ENCODE results near the gene MCTP1.

Gene MCTP1

DNA sequence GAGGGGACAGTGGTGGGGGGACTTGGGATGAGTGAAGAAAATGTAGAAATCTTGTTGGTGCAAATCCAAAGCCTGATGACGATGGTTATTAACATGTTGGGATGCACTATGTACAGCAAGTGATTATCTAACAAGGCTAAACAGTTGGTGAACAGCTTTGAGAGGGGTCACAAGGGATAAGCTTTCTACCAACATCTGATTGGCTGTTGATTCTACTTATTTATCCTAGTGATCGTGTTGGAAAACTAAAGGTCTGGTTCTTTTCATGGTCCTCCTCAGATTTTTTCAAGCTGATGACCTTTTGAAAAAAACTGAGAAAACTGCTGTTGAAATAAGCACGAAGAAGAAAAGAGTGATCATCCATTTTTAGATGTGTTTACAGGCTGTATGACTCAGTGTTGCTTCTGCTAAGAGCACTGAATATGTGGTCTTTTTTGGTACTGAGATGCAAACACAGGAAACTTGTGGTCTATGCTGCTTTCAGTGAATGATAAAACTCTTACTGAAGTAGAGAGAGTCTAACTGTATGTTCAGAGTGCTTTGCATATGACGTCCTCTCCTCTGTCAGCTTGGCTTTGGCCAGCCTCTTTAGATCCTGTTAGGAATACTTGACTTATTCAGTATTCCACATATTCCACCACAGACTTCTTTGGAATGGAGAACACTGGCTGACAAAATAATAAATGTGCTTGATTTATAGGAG, 491.6 kb downstream of the MCTP1 start:
- DNase-seq: peak; percentile 13 to 15

GRCh38 chr5:94791829-94792228, 493.1 kb downstream of the MCTP1 start:
- no peak for DNase-seq

DNA sequence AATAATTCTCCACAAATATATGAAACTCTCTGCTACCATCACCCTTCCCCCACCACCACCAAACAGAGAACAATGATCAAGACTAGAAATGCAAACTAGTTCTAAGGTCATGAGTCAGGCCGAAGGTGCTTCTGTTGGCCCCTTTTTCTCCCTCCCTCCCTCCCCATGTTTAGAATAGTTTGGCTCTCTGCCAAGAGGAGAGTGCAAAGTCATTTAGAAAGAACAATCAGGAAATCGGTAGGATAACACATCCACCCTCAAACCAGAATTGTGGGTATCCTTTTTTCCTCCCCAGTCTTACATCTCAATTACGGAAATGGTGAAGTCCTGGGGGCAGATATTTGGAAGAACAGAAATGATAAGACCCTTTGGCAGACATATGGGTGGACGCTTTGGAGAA, 496.4 kb downstream of the MCTP1 start:
- no peak for DNase-seq

DNA sequence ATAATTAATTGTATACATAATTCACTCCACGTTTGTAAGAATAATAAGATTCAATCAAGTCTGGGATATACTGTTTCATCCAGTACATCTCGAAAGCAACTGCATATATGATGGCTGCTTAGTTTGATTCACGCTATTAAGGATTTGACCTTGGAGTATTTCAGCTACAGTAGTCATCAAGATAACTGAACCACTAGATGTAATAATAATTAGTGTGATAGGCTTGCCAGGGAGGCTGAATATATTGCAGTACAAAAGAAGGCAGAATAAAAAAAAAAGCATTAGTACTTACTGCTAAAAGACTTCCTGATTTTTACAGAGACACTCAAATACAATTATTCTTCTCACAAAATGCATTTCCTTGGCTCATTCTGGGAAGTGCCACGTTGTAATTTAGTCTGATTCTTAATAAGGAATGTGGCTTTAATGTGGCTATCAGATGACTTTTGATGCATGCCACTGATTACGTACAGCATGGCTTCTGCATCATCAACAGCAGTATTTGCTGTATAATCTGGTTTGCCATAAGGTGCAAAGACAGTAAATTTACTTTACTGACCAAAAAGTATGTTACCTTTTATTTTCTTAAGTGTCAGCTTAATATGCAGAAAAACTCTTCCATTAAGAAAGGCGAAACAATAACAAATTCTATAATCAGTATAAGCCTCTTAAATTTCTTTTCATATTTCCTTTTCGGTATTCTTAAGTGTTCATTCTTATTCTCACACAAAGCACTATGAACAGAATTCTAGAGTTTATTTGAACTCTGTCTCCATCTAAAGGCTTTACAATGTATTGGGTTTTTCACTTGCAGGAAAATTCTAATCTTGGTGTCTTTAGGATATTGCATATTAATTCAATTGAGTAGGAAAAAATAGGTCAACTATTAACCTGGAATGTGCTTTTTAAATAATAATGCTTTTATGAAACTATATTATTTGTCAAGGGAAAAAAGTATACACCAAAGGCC, 500.1 kb downstream of the MCTP1 start:
- DNase-seq: no peak

GRCh38 chr5:94782383-94782782, 502.5 kb downstream of the MCTP1 start:
- no peak for DNase-seq

- no peak for DNase-seq
Observed at GRCh38 chr5:94779684-94780083, 505.2 kb downstream of the MCTP1 start.

GRCh38 chr5:94778732-94779131, 506.2 kb downstream of the MCTP1 start:
- DNase-seq: no peak

DNA sequence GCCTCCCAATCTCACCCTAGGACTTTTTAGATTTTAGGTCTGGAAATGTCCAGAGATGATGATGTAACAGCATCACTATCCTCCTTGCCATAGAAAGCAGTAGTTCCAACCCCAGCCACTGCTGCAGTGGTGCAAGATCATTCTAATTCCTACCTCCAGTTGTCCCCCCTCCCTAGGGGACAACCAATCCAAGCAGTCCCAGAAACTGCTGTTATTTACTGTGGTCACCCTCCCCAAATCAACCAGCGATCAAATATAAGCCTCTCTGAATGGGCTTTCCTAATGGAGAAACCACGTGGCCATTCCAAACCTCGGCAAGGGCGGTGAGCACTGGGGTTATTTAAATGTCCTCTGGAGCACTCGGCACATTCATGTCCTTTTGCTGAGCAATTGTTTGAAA, 506.6 kb downstream of the MCTP1 start:
- DNase-seq: no peak

DNA sequence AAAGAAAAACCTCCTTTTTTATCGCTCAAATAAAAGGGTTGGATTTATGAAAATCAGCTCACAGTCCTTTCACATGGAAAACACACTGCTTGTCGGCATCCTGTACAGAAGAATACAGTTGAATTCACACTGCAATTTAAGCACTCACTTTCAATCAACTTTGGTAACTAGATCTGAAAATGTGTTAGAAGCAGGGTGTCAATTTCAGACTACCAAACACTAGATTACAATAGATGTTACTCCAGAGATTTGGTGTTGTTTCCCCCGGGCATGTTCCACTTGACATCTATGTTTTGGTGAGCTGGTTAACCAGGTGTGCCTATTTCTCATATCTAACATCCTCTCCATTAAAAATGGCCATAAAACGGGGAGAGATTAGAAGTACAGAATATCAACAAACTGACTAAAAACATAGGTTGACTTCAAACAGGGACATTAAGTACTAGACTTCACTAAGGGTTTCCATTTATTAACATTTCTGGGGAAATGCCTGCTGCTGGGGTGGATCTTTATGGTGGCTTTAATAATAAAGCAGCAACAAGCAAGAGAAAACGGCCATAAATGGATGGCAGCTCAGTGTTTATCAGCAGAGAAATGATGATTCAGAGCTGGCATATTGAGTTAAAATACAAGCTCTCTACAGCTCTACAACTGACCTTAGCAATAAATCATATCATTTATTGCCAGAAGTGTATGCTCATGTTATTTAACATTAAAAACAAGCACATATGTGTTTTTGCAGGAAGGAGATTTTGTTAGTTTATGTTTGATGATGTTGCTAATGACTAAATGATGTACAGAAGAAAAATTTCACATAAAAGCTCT, 507.6 kb downstream of the MCTP1 start:
- no peak for DNase-seq

- DNase-seq: no peak
Observed at GRCh38 chr5:94776167-94776566, 508.7 kb downstream of the MCTP1 start.

- DNase-seq: no peak
Observed at GRCh38 chr5:94775088-94775487, 509.8 kb downstream of the MCTP1 start.

GRCh38 chr5:94771742-94772141, 513.2 kb downstream of the MCTP1 start:
- no peak for DNase-seq

DNA sequence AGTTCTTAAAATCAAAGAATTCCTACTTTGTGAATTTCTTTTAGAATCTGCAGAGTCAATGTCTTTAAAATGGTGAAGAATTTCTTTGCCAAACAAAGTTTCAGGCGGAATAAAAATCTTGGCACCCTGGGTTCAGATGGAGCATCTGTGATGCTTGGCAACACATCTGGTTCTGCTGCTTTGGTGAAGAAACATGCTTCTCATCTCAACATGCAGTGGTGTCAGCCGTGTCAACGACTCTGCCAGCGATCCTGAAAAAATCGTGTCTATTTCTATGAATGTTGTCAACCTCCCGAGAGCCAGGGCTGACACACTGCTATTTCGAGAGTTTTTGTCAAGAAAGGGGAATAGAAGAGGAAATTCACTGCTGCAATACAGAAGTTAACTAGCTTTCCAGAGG, 514.9 kb downstream of the MCTP1 start:
- no peak for DNase-seq

- DNase-seq: no peak
Observed at GRCh38 chr5:94761786-94762185, 523.1 kb downstream of the MCTP1 start.

DNA sequence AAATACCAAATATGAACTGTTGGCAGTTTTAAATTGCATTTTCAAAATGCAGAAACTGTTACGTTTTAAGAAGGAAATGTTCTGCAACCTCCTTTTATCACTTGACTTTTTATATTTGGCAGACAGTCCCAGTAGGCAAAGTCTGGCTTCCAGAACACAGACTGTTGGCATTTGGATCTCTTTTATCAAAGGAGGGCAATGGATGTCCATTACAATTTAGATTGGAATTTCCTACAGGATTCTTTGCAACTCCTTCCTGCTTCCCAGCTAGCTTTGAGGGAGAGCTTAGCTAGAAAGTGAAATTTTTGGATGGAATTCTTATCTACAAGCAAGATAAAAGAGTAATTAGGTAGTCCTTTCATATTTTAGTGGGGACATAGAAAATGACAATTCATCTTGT, 523.8 kb downstream of the MCTP1 start:
- no peak for DNase-seq

GRCh38 chr5:94759961-94760360, 524.9 kb downstream of the MCTP1 start:
- DNase-seq: no peak

DNA sequence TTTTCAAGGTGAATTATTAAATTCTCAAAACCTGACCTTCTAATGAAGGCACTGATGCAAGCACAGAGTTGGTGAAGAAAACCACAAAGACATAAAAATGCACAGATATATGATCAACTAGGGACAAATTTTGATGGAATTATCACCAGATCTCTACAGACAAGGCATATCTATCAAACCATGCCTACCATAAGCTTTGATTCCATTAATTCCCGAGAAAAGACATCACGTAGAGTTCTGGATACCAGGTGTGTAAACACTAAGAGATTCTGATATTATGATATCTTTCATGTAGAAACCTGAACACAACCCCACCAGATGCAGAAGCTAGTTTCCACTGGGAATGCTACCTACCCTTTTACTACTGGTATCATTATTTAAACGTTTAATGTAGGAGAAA, 525.9 kb downstream of the MCTP1 start:
- DNase-seq: no peak

DNA sequence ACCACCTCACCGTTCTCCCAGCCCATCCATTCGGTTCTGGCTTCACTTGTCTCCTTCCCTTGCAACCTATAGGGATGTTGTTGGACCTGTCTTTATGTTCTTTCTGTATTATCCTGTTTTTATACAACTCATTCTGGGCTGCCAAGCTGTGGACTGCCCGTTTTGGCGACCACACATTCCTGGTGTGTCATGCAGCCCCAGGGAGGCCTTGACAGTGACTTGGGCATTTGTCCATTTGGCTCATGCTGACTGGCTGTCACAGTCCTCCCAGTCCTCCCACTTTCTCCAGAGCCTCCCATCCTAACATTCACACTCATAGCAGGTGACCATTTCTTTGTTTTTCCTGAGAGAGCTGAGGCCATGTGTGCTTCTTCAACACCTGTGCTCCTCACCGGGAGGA, 530.1 kb downstream of the MCTP1 start:
- DNase-seq: no peak

GRCh38 chr5:94751460-94751859, 533.4 kb downstream of the MCTP1 start:
- DNase-seq: no peak

- DNase-seq: no peak
Observed at GRCh38 chr5:94750681-94751080, 534.2 kb downstream of the MCTP1 start.

GRCh38 chr5:94749042-94749441, 535.9 kb downstream of the MCTP1 start:
- no peak for DNase-seq

GRCh38 chr5:94748212-94748611, 536.7 kb downstream of the MCTP1 start:
- no peak for DNase-seq

DNA sequence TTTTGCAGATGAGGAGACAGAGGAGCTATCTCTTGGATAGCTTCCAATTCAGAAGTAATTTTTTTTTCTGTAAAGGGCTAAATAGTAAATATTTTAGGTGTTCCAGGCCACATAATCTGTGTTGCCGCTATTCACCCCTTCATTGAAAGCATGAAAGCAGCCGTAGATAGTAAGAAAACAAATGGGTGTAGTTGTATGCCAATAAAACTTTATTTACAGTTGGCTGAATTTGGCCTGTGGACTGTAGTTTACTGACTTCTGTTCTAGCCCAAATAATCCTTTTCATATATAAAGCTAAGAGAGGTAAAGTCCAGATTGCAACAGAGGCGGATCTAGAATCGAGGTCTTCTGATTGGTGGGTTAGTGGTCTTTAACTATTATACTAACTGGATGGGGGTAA, 537.5 kb downstream of the MCTP1 start:
- no peak for DNase-seq

All from activated CD4-positive, alpha-beta T cell treated with anti-CD3 and anti-CD28 coated beads, Interleukin-2, amount 50 U/mL, for 48 hours (primary cell).